Measurements from ENCODE around the gene CTNNBIP1. TPM values are rescaled to one million over a fixed set of nuclear protein-coding genes. Genes with fewer than 3 reads are reported as not detected.

CTNNBIP1 gene
- total RNA-seq, 2 donors from 2014 or later = 25.7 to 30.9 TPM

GRCh38 chr1:9907441-9907840 is 2.6 kb downstream of the CTNNBIP1 start:
- intact Hi-C loops (cut with DNase I, micrococcal nuclease) = no loop called here
- ATAC-seq (no peak), DNase-seq (no peak)

- no peak for ATAC-seq
- intact Hi-C loops (cut with DNase I, micrococcal nuclease) = no loop called here
- DNase-seq = no peak
These were observed 3.6 kb downstream of the CTNNBIP1 start for GRCh38 chr1:9906466-9906865.

GRCh38 chr1:9905010-9905409 is 5.1 kb downstream of the CTNNBIP1 start:
- intact Hi-C loops (cut with DNase I, micrococcal nuclease) = no loop called here
- DNase-seq (no peak), ATAC-seq (no peak)

GRCh38 chr1:9904596-9904995 is 5.5 kb downstream of the CTNNBIP1 start:
- DNase-seq (no peak), ATAC-seq (no peak)
- intact Hi-C loops (cut with DNase I, micrococcal nuclease) = no loop called here

- DNase-seq = no peak
- ATAC-seq = no peak
- intact Hi-C loops (cut with DNase I, micrococcal nuclease) = no loop called here
These were observed 6.1 kb downstream of the CTNNBIP1 start for GRCh38 chr1:9903801-9904527.

GRCh38 chr1:9902060-9902452 is 8.0 kb downstream of the CTNNBIP1 start:
- intact Hi-C loops (cut with DNase I, micrococcal nuclease) = no loop called here
- no peak for ATAC-seq
- no peak for DNase-seq

GRCh38 chr1:9901148-9902059 is 8.7 kb downstream of the CTNNBIP1 start:
- ATAC-seq (peak; percentile 63), DNase-seq (peak in 1 of 2 donors; percentile 45)
- intact Hi-C loops (cut with DNase I, micrococcal nuclease) = no loop called here

GRCh38 chr1:9900142-9901043 is 9.7 kb downstream of the CTNNBIP1 start:
- ATAC-seq = peak; percentile 98
- peak; percentile 69 to 83 for DNase-seq
- intact Hi-C loops (cut with DNase I, micrococcal nuclease) = no loop called here

- intact Hi-C loops (cut with DNase I, micrococcal nuclease) = no loop called here
- ATAC-seq = no peak
- no peak for DNase-seq
These were observed 16.0 kb downstream of the CTNNBIP1 start for GRCh38 chr1:9894115-9894514.

GRCh38 chr1:9892563-9893528 is 17.2 kb downstream of the CTNNBIP1 start:
- peak in 1 of 2 donors; percentile 38 for DNase-seq
- intact Hi-C loops (cut with DNase I, micrococcal nuclease) = no loop called here
- peak; percentile 95 for ATAC-seq

- intact Hi-C loops (cut with DNase I, micrococcal nuclease) = no loop called here
- DNase-seq = no peak
- ATAC-seq = no peak
These were observed 18.9 kb downstream of the CTNNBIP1 start for GRCh38 chr1:9891207-9891606.

GRCh38 chr1:9890224-9890731 is 19.8 kb downstream of the CTNNBIP1 start:
- ATAC-seq = no peak
- peak in 1 of 2 donors; percentile 43 for DNase-seq
- intact Hi-C loops (cut with DNase I, micrococcal nuclease) = no loop called here

GRCh38 chr1:9889411-9889810 is 20.7 kb downstream of the CTNNBIP1 start:
- no peak for ATAC-seq
- DNase-seq = no peak
- intact Hi-C loops (cut with DNase I, micrococcal nuclease) = no loop called here

GRCh38 chr1:9888886-9889285 is 21.2 kb downstream of the CTNNBIP1 start:
- intact Hi-C loops (cut with DNase I, micrococcal nuclease) = no loop called here
- DNase-seq (no peak), ATAC-seq (no peak)

- ATAC-seq (no peak), DNase-seq (no peak)
- intact Hi-C loops (cut with DNase I, micrococcal nuclease) = no loop called here
These were observed 23.0 kb downstream of the CTNNBIP1 start for GRCh38 chr1:9887070-9887469.

GRCh38 chr1:9886092-9886742 is 23.9 kb downstream of the CTNNBIP1 start:
- intact Hi-C loops (cut with DNase I, micrococcal nuclease) = no loop called here
- ATAC-seq (no peak), DNase-seq (no peak)

GRCh38 chr1:9884805-9885204 is 25.3 kb downstream of the CTNNBIP1 start:
- intact Hi-C loops (cut with DNase I, micrococcal nuclease) = no loop called here
- ATAC-seq (no peak), DNase-seq (no peak)
